Measurements from ENCODE around the gene YIF1B.
"Not testable (repeated sequence)": the region's sequence is repeated elsewhere in the genome, so short reads cannot be mapped to it uniquely, and the experiment has no call there.

Gene YIF1B

GRCh38 chr19:38274739-38275138 lies 41.0 kb downstream of the YIF1B start:
- DNase-seq (ENCODE audit: low read depth): no peak

DNA sequence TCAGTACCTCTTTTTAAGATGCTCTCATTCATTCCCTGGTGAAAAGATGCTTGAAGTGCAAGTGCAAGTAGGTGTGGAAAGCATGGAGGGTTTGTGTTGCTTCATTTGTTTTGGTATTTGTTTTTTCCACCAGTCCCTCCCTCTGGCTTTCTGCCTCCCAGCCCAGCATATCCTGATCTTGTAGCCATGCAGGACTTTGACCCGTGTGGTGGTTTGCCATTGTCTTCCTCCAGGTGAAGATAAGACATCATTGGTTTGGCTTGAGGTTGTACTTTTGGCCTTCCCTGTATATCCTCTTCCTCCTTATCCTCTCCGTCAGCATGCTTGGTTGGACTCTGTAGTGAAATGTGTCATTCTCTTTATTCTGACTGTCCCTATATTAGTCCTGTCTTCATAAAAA lies 42.2 kb downstream of the YIF1B start:
- no peak for DNase-seq (ENCODE audit: low read depth)

GRCh38 chr19:38270587-38271167 lies 45.1 kb downstream of the YIF1B start:
- DNase-seq (ENCODE audit: low read depth): no peak

DNA sequence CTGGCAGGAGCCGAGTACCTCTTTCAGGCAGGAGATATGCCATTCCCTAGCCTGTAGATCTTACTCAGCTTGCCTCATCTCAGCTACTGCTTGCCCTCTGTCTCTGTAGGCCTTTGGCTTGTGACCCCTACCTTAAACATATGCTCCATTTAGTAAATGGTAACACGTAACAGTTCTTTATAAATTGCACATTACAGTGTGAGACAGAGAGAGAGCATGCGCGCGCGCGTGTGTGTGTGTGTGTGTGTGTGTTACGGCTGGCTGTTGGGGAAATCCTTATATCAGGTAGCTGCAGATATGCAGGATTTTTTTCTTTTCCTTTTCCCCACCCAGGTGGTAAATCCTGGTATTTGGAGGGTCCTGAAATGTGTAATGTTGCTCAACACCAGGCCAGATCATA lies 47.2 kb downstream of the YIF1B start:
- DNase-seq (ENCODE audit: low read depth): no peak

DNA sequence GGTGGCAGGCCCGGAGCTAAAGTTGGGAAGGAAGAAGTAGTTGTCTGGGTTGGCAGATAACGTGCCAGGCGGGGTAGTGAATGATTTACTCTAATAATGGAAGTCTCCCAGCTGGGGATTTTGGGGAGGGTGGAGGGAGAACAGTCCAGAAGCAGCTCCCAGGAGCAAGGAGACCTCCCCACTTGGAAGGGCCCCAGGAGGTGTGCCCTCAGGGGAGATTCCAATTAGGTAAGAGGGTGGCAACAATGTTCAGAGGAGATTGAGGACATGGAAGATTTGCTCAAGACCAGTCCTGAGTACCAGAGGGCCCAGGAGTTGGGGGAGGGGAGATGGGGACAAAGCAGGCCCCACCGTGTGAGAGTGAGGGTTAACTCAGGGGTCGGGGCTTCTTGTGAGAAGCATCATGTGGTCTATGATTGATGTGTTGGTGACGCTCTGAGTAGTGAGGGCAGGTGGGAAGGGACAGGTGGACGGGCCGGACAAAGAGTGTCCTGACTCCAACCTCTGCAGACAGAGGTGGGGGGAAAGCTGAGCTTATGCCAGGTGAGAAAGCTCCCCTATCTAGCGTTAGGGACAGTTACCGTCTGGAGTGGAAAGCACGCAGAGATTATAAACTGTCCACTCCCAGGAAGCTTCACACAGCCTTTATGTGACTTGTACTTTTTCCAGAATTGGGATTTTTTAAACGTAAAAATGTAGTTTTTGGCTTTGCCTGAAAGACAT lies 47.8 kb downstream of the YIF1B start:
- no peak for DNase-seq (ENCODE audit: low read depth)

- DNase-seq (ENCODE audit: low read depth): no peak
Observed at GRCh38 chr19:38266981-38267597, 48.7 kb downstream of the YIF1B start.

GRCh38 chr19:38265921-38266429 lies 49.8 kb downstream of the YIF1B start:
- DNase-seq (ENCODE audit: low read depth): no peak

DNA sequence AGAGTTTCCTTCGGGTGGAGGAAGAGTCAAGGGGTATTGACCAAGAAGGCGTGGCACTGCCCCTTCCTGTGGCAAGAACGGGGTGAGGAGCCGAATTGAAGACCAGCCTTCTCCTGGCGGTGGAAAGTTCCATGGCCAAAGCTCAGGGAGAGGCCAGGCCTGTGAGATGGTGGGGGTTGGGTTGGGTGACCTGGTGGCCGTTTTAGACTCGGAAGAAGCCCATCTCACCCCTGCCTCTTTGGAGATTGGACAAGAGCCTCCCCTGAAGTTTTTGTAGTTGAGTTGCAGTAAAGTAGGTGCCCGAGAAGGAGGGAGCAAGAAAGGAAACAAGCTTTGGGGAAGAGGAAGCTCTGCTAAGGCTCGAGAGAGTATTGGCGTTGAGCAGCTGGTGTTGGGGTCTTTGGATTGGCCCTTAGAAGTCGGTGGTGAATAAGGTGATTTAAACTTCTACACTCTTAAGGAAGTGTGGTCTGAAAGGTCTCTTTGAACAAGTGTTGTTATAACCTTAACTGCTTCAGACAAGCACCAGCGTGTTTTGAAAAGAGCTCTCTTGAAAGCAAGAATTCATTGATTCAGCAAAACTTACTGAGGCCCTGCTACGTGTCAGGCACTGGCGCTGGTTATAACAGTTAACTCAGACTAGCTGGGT lies 50.4 kb downstream of the YIF1B start:
- no peak for DNase-seq (ENCODE audit: low read depth)

GRCh38 chr19:38264486-38265212 lies 51.1 kb downstream of the YIF1B start, which contains the start of gene SPINT2:
Gene SPINT2, plus strand, starts transcription at chr19:38264573. Its CDS starts 320 bp downstream, at chr19:38264893.
- peak; percentile 26 for DNase-seq (ENCODE audit: low read depth)

- DNase-seq (ENCODE audit: low read depth): no peak
Observed at GRCh38 chr19:38263689-38264485, 51.9 kb downstream of the YIF1B start.

- no peak for DNase-seq (ENCODE audit: low read depth)
Observed at GRCh38 chr19:38262585-38263268, 53.0 kb downstream of the YIF1B start.

GRCh38 chr19:38261942-38262341 lies 53.8 kb downstream of the YIF1B start:
- not testable (repeated sequence) for DNase-seq (ENCODE audit: low read depth)

GRCh38 chr19:38255383-38256014 lies 60.2 kb downstream of the YIF1B start:
- no peak for DNase-seq (ENCODE audit: low read depth)

GRCh38 chr19:38253788-38254187 lies 62.0 kb downstream of the YIF1B start:
- DNase-seq (ENCODE audit: low read depth): no peak
